ENCODE measurements around the gene ZDHHC22. TPM values are rescaled to one million over a fixed set of nuclear protein-coding genes. Genes with fewer than 3 reads are reported as not detected.

ZDHHC22 gene
- total RNA-seq, 1 experiment from 2014 or later, result not detected

- no peak for DNase-seq (ENCODE audit: low spot score)
Measured at GRCh38 chr14:77126461-77126990, 15.1 kb downstream of the ZDHHC22 start.

GRCh38 chr14:77125823-77126325 is 15.7 kb downstream of the ZDHHC22 start:
- no peak for DNase-seq (ENCODE audit: low spot score)

- no peak for DNase-seq (ENCODE audit: low spot score)
Measured at GRCh38 chr14:77125281-77125801, 16.2 kb downstream of the ZDHHC22 start.

GRCh38 chr14:77124345-77125280 is 17.0 kb downstream of the ZDHHC22 start:
- DNase-seq (ENCODE audit: low spot score), result no peak

GRCh38 chr14:77123381-77124325 is 17.9 kb downstream of the ZDHHC22 start:
- no peak for DNase-seq (ENCODE audit: low spot score)

GRCh38 chr14:77122526-77123125 is 19.0 kb downstream of the ZDHHC22 start:
- DNase-seq (ENCODE audit: low spot score), result no peak

GRCh38 chr14:77120771-77121743 is 20.5 kb downstream of the ZDHHC22 start:
- DNase-seq (ENCODE audit: low spot score), result no peak

- DNase-seq (ENCODE audit: low spot score), result no peak
Measured at GRCh38 chr14:77119851-77120250, 21.7 kb downstream of the ZDHHC22 start.

GRCh38 chr14:77116172-77116817 is 25.3 kb downstream of the ZDHHC22 start:
- DNase-seq (ENCODE audit: low spot score), result no peak

GRCh38 chr14:77114609-77115008 is 27.0 kb downstream of the ZDHHC22 start:
- no peak for DNase-seq (ENCODE audit: low spot score)

GRCh38 chr14:77113644-77114043 is 27.9 kb downstream of the ZDHHC22 start:
- DNase-seq (ENCODE audit: low spot score), result no peak

- DNase-seq (ENCODE audit: low spot score), result no peak
Measured at GRCh38 chr14:77111021-77111420, 30.6 kb downstream of the ZDHHC22 start.

- DNase-seq (ENCODE audit: low spot score), result no peak
Measured at GRCh38 chr14:77110286-77110685, 31.3 kb downstream of the ZDHHC22 start.

- no peak for DNase-seq (ENCODE audit: low spot score)
Measured at GRCh38 chr14:77109656-77110055, 31.9 kb downstream of the ZDHHC22 start.

- no peak for DNase-seq (ENCODE audit: low spot score)
Measured at GRCh38 chr14:77108753-77109152, 32.8 kb downstream of the ZDHHC22 start.

GRCh38 chr14:77107228-77107627 is 34.4 kb downstream of the ZDHHC22 start:
- no peak for DNase-seq (ENCODE audit: low spot score)

- DNase-seq (ENCODE audit: low spot score), result no peak
Measured at GRCh38 chr14:77106666-77107065, 34.9 kb downstream of the ZDHHC22 start.

- no peak for DNase-seq (ENCODE audit: low spot score)
Measured at GRCh38 chr14:77105145-77105939, 36.2 kb downstream of the ZDHHC22 start.

GRCh38 chr14:77104393-77104792 is 37.2 kb downstream of the ZDHHC22 start:
- DNase-seq (ENCODE audit: low spot score), result no peak
